Activated CD4-positive, alpha-beta T cell treated with anti-CD3 and anti-CD28 coated beads, Interleukin-2, amount 10 ng/mL, durations not matched to agents 7 days and 5 days (primary cell): ENCODE data around the gene IL1RAPL1. TPM values are rescaled to one million over a fixed set of nuclear protein-coding genes. Genes with fewer than 3 reads are reported as not detected.

Experiments
- CTCF ChIA-PET: fragments of 350-600 bp; sonication (Branson Sonifier 250); formaldehyde crosslinking; loops from one replicate; lab custom pipeline; 2021; ENCODE audit warnings: antibody characterized with exemption; lab: Charles Lee
- POLR2A ChIA-PET: fragments of 350-600 bp; sonication (Branson Sonifier 250); formaldehyde crosslinking; loops from one replicate; lab custom pipeline; 2021; ENCODE audit warnings: antibody characterized with exemption; lab: Charles Lee
- DNase-seq: peaks from one replicate; pipeline ENCODE4 v3.0.0-alpha.2; 2020
- H3K27ac Mint-ChIP-seq: one replicate; pipeline ENCODE4 v1.8.0; 2021; ENCODE audit warnings: mild to moderate bottlenecking, moderate library complexity, mixed read lengths
- H3K27me3 Mint-ChIP-seq: one replicate; pipeline ENCODE4 v1.8.0; 2021; ENCODE audit warnings: mixed read lengths
- H3K36me3 Mint-ChIP-seq: one replicate; pipeline ENCODE4 v1.8.0; 2021; ENCODE audit warnings: low read depth, mixed read lengths
- H3K4me1 Mint-ChIP-seq: one replicate; pipeline ENCODE4 v1.8.0; 2021; ENCODE audit warnings: mixed read lengths
- H3K4me3 Mint-ChIP-seq: one replicate; pipeline ENCODE4 v1.8.0; 2021; ENCODE audit warnings: mild to moderate bottlenecking, moderate library complexity, mixed read lengths
- H3K9me3 Mint-ChIP-seq: one replicate; pipeline ENCODE4 v1.8.0; 2021; ENCODE audit warnings: mixed read lengths
- total RNA-seq, 2 experiments: library from RNA; stranded (reverse); gene quantifications; one replicate each; pipeline ENCODE4 v1.2.3, GENCODE V29; 2021

Gene IL1RAPL1
- total RNA-seq, 2 experiments from 2014 or later = not detected

DNA sequence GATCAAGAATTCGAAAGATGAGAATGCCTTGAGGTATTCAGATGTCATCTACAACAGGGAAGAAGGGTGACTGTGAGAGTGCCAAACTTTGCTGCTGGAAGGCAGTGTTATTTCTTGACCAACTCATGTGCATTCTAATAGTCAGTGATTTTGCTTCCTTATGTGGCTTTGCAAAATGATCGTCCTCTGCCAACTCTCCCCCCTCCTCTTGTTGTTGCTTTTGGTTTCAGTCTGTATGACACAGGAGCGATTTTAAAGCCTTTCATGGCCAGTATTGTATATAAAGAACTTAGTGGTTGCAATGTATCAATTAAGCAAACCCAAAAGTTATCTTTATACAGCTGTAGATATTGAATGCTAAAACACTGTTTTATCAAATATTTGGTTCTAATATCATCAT, 379.1 kb downstream of the IL1RAPL1 start:
- H3K9me3 Mint-ChIP-seq = no peaks in the 10 kb centered on the region
- H3K4me3 Mint-ChIP-seq = no peak overlapping the region
- no peak overlapping the region for H3K27ac Mint-ChIP-seq
- no peak for DNase-seq
- CTCF ChIA-PET = no interaction called here
- no peaks in the 10 kb centered on the region for H3K36me3 Mint-ChIP-seq
- POLR2A ChIA-PET = no interaction called here
- no peaks in the 10 kb centered on the region for H3K27me3 Mint-ChIP-seq
- H3K4me1 Mint-ChIP-seq = no peaks in the 10 kb centered on the region

DNA sequence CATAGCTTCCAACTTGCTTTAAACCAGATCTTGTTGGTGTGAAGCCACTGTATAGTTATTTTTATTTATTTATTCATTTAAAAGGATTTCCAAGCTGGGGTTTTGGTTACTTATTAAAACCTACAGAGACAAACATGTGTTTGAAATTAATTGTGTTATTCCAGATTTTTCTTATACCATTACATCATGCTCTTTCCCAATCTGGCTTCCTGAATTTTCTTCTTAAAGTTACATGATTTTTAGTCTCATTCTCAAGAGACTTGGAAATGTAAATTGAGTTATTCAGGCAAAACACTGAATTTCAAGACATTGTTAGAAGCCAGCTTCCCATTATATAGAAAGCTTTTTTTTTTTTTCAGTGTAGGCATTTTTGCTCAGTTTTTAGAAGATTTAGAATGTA, 381.9 kb downstream of the IL1RAPL1 start:
- DNase-seq = no peak
- Mint-ChIP-seq H3K27me3 (no peaks in the 10 kb centered on the region), H3K4me1 (no peaks in the 10 kb centered on the region), H3K27ac (no peak overlapping the region), H3K4me3 (no peak overlapping the region), H3K36me3 (no peaks in the 10 kb centered on the region), H3K9me3 (peaks cover 4% of the 10 kb centered on the region)
- ChIA-PET CTCF (no interaction called here), POLR2A (no interaction called here)

GRCh38 chrX:28979877-28980276, 392.6 kb downstream of the IL1RAPL1 start:
- H3K27ac Mint-ChIP-seq = no peak overlapping the region
- H3K4me1 Mint-ChIP-seq = no peaks in the 10 kb centered on the region
- POLR2A ChIA-PET = no interaction called here
- no peaks in the 10 kb centered on the region for H3K36me3 Mint-ChIP-seq
- no peak overlapping the region for H3K4me3 Mint-ChIP-seq
- no peak for DNase-seq
- CTCF ChIA-PET = no interaction called here
- no peaks in the 10 kb centered on the region for H3K9me3 Mint-ChIP-seq
- H3K27me3 Mint-ChIP-seq = no peaks in the 10 kb centered on the region

DNA sequence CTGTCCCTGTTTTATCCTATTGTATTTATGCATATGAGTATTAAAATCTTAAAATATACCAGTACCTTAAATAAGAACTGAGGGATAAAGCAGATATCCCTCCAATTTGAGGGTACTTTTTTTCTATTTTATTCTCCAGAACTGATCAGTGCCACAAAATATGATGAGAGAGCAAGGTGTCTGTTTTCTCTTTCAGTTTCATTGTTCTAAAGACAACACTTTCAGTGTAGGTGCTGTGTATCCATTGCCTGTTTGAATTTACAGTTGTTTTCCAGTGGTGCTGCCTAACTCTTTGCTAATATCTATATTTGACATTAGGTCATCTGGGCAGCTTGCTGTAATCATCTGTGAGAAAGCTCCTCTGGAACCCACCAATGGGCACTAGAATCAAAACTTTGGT, 394.7 kb downstream of the IL1RAPL1 start:
- no peaks in the 10 kb centered on the region for H3K27me3 Mint-ChIP-seq
- H3K36me3 Mint-ChIP-seq = no peaks in the 10 kb centered on the region
- H3K4me1 Mint-ChIP-seq = no peaks in the 10 kb centered on the region
- CTCF ChIA-PET = no interaction called here
- no peak for DNase-seq
- H3K4me3 Mint-ChIP-seq = no peak overlapping the region
- no peak overlapping the region for H3K27ac Mint-ChIP-seq
- H3K9me3 Mint-ChIP-seq = no peaks in the 10 kb centered on the region
- POLR2A ChIA-PET = no interaction called here

GRCh38 chrX:28988246-28988645, 401.0 kb downstream of the IL1RAPL1 start:
- no peaks in the 10 kb centered on the region for H3K9me3 Mint-ChIP-seq
- H3K4me1 Mint-ChIP-seq = no peaks in the 10 kb centered on the region
- H3K36me3 Mint-ChIP-seq = no peaks in the 10 kb centered on the region
- no peak overlapping the region for H3K4me3 Mint-ChIP-seq
- CTCF ChIA-PET = no interaction called here
- DNase-seq = no peak
- no peaks in the 10 kb centered on the region for H3K27me3 Mint-ChIP-seq
- no peak overlapping the region for H3K27ac Mint-ChIP-seq
- POLR2A ChIA-PET = no interaction called here

DNA sequence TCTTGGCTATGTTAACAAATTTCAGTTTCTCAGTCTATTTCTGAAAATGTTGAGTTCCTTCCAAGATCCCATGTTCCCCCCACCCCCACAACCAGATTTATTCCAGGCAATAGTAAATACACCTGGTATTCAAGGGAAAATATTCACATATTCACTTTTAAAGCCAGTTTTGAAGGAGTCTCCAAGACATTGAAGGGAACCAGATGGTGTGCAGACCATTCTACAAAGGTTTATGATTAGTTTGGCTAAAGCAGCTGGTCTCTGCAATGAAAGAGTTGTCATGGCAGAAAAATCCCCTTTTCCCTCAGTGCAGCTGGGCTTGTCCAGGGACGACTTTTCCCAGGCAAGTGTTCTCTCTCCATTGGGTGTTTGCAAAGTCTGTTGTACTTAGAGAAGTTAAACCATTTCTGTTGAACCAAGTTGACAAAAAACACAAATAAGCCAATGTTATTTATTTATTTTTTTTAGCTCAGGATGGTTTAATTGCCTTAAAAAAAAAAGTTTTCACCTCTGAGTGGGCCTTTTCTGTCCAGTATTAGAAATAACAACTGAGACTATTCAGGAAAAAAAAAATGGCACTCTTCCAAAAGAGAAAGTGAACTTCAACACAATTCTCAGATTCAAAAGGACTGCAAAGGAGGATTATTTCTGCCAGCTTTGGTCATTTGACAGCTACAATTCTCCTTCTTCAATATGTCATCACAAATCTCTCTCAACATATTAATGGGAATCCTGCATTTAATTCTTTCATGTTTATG, 410.6 kb downstream of the IL1RAPL1 start:
- CTCF ChIA-PET = no interaction called here
- Mint-ChIP-seq H3K27me3 (no peaks in the 10 kb centered on the region), H3K4me3 (no peak overlapping the region), H3K36me3 (no peaks in the 10 kb centered on the region), H3K4me1 (no peaks in the 10 kb centered on the region), H3K9me3 (no peaks in the 10 kb centered on the region), H3K27ac (no peak overlapping the region)
- no peak for DNase-seq
- POLR2A ChIA-PET = no interaction called here

GRCh38 chrX:28998609-28999135, 411.4 kb downstream of the IL1RAPL1 start:
- POLR2A ChIA-PET = no interaction called here
- H3K36me3 Mint-ChIP-seq = no peaks in the 10 kb centered on the region
- H3K27me3 Mint-ChIP-seq = no peaks in the 10 kb centered on the region

DNA sequence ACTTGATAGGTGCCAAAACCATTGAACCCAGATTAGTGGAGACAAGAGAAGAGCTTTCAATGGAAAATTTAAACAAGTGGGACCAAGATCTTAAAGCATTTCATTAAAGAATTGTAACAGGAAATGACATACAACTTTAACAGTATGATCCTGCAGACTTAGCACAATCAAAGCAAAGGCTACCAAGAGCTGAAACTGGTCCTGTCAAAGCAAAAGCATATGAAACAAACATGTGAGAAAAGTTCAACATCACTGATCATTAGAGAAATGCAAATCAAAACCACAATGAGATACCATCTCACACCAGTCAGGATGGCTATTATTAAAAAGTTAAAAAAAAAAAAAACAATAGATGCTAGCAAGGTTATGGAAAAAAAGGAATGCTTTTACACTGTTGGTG, 425.6 kb downstream of the IL1RAPL1 start:
- H3K9me3 Mint-ChIP-seq = no peaks in the 10 kb centered on the region

More at GRCh38 chrX:28998609-28999135, 411.4 kb downstream of the IL1RAPL1 start:
- Mint-ChIP-seq H3K27ac (no peak overlapping the region), H3K4me3 (no peak overlapping the region), H3K9me3 (no peaks in the 10 kb centered on the region), H3K4me1 (no peaks in the 10 kb centered on the region)
- CTCF ChIA-PET = no interaction called here
- no peak for DNase-seq

GRCh38 chrX:29023207-29023606, 436.0 kb downstream of the IL1RAPL1 start:
- Mint-ChIP-seq H3K4me3 (no peak overlapping the region), H3K9me3 (peaks cover 2% of the 10 kb centered on the region), H3K27ac (no peak overlapping the region), H3K27me3 (no peaks in the 10 kb centered on the region), H3K4me1 (no peaks in the 10 kb centered on the region), H3K36me3 (no peaks in the 10 kb centered on the region)
- CTCF ChIA-PET = no interaction called here
- no peak for DNase-seq
- POLR2A ChIA-PET = no interaction called here

More for the DNA sequence above, 425.6 kb downstream of the IL1RAPL1 start:
- CTCF ChIA-PET = no interaction called here
- no peaks in the 10 kb centered on the region for H3K36me3 Mint-ChIP-seq
- H3K4me1 Mint-ChIP-seq = no peaks in the 10 kb centered on the region
- no peak overlapping the region for H3K27ac Mint-ChIP-seq
- no peak overlapping the region for H3K4me3 Mint-ChIP-seq
- DNase-seq = no peak
- POLR2A ChIA-PET = no interaction called here
- no peaks in the 10 kb centered on the region for H3K27me3 Mint-ChIP-seq

- Mint-ChIP-seq H3K9me3 (peaks cover 2% of the 10 kb centered on the region), H3K4me1 (no peaks in the 10 kb centered on the region), H3K36me3 (no peaks in the 10 kb centered on the region), H3K4me3 (no peak overlapping the region), H3K27ac (no peak overlapping the region), H3K27me3 (no peaks in the 10 kb centered on the region)
- DNase-seq = no peak
- POLR2A ChIA-PET = no interaction called here
- CTCF ChIA-PET = interaction anchor here (0.6 kb wide), 1 partner anchor 14 kb away, joined by 3 read pairs; no protein-coding TSS in a partner anchor
Observed at GRCh38 chrX:29024871-29025270, 437.6 kb downstream of the IL1RAPL1 start.

- Mint-ChIP-seq H3K27ac (no peak overlapping the region), H3K27me3 (no peaks in the 10 kb centered on the region), H3K36me3 (no peaks in the 10 kb centered on the region), H3K4me3 (no peak overlapping the region), H3K4me1 (no peaks in the 10 kb centered on the region), H3K9me3 (no peaks in the 10 kb centered on the region)
- no peak for DNase-seq
- ChIA-PET CTCF (no interaction called here), POLR2A (no interaction called here)
Observed at GRCh38 chrX:29039501-29039900, 452.3 kb downstream of the IL1RAPL1 start.

- Mint-ChIP-seq H3K4me3 (no peak overlapping the region), H3K27ac (no peak overlapping the region), H3K36me3 (no peaks in the 10 kb centered on the region), H3K27me3 (no peaks in the 10 kb centered on the region), H3K4me1 (no peaks in the 10 kb centered on the region), H3K9me3 (no peaks in the 10 kb centered on the region)
- ChIA-PET CTCF (no interaction called here), POLR2A (no interaction called here)
- no peak for DNase-seq
Observed at GRCh38 chrX:29040160-29040559, 452.9 kb downstream of the IL1RAPL1 start.

- Mint-ChIP-seq H3K36me3 (no peaks in the 10 kb centered on the region), H3K27me3 (no peaks in the 10 kb centered on the region), H3K4me1 (no peaks in the 10 kb centered on the region), H3K27ac (no peak overlapping the region), H3K4me3 (no peak overlapping the region), H3K9me3 (no peaks in the 10 kb centered on the region)
- DNase-seq = no peak
- POLR2A ChIA-PET = no interaction called here
- CTCF ChIA-PET = no interaction called here
Observed at GRCh38 chrX:29042341-29042740, 455.1 kb downstream of the IL1RAPL1 start.

DNA sequence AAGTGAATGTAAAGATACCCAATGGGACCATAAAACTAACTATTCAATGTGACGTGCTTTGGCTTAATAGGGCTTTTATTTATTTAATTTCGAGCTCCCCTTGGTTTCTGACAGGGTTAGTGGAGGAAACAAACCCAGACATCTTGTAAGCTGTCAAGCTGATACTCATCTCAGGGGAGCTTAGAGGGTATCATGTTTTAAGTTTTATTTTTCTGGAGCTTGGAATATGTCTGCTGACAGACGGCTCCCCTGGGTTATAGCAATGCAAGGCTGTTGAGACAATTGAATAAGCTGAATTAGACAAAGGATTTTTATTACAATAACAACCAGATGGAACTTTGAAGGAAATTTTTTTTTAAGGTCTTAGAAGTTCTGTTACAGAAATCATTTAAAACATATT, 456.5 kb downstream of the IL1RAPL1 start:
- no peak overlapping the region for H3K4me3 Mint-ChIP-seq
- H3K4me1 Mint-ChIP-seq = no peaks in the 10 kb centered on the region
- CTCF ChIA-PET = no interaction called here
- H3K27ac Mint-ChIP-seq = no peak overlapping the region
- H3K36me3 Mint-ChIP-seq = no peaks in the 10 kb centered on the region
- DNase-seq = no peak
- no peaks in the 10 kb centered on the region for H3K9me3 Mint-ChIP-seq
- POLR2A ChIA-PET = no interaction called here
- no peaks in the 10 kb centered on the region for H3K27me3 Mint-ChIP-seq
